GM21723 (cell line): ENCODE results near the gene OVOL1.

Source experiments
- ATAC-seq: cut with Tn5 transposase; IDR thresholded peaks from one replicate; pipeline ENCODE4 v1.9.1; 2021; ENCODE audit warnings: mild to moderate bottlenecking, moderate library complexity; ENCODE audit not compliant: unreplicated experiment

The OVOL1 gene

DNA sequence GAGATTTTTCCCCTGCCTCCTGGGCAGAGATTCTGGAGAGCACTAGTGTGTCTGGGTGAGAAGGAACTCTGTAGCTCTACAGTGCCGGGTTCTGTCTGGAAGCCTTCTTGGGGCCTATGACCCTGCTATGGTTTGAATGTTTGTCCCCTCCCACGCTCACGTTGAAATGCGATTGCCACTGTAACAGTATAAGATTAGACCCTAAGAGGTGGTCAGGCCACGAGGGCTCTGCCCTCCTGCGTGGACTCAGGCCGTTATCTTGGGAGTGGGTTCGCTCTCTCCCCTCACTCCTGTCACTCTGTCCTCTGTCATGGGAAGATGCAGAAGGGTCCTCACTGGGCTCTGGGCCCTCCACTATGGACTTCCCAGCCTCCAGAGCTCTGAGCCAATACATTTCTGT lies 9.6 kb upstream of the OVOL1 start:
- ATAC-seq = no peak

DNA sequence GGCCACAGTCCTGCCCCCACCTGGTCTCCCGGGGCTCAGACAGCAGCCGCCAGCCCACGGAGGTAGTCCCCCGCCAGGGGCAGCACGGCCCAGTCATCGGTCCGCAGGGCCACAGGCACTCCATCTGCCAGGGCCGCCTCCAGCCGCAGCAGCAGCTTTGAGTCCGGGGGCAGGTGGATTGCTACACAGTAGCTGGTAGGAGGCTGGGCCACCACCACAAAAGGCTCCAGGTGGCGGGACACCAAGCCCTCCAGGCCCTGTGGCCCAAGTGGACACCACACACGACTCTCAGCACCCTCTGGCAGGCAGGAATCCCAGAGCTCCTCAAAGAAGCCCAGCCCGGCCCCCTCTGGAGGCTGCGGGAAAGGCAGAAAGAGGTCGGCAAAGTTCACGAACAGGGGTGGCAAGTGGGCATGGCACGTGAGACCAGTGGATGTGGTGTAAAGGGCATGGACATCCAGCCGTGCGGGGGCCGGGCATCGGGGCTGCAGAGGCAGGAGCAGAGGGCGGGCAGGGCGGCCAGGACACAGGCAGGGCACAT lies 9.0 kb upstream of the OVOL1 start:
- no peak for ATAC-seq

GRCh38 chr11:65778431-65778900 lies 8.4 kb upstream of the OVOL1 start:
- ATAC-seq = no peak

DNA sequence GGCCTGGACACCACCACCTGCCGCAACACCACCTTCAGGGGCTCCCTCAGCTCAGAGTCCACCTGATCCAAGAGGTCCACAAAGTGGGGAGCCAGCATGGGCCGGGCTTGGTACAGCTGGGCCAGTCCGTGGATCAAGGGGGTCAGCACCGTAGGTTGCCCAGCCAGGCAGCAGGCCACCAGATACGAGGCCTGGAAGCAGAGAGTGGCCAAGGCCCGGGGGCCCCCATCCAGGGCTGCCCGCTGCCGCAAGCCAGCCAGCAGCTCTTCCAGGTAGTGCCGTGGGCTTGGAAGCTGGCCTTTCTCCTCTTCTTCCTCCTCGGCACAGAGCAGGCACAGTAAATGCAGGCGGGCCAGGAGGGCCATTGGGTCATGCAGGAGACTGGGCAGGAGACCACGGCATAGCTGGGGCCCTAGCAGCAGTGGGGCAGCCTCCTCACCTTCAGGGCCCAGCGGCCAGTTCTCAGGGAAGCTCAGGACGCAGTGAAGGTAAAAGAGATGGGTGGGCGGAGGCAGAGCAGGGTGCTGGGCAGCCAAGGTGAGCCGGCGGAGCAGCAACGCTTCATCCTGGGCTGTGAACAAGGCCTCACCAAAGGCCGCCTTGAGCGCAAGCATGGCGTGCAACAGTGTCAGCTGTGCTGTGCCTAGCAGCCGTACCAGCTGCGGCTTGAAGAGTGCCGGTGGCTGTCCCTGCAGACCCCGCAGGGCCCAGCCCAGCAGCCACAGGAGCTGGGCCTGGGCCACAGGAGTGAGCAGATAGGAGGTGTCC lies 7.8 kb upstream of the OVOL1 start:
- ATAC-seq = no peak

DNA sequence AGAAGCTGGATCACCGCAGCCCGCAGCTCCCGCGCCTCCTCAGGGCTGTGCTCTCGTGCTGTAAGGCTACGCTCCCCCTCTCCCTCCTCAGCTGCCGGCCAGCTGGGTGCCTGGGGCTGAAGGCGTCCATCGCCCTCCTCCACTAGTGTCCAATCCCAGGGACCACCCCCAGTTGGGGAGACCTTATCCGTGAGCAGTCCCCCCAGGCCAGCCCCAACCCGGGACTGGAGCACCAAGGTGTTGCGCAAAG lies 7.3 kb upstream of the OVOL1 start:
- no peak for ATAC-seq

DNA sequence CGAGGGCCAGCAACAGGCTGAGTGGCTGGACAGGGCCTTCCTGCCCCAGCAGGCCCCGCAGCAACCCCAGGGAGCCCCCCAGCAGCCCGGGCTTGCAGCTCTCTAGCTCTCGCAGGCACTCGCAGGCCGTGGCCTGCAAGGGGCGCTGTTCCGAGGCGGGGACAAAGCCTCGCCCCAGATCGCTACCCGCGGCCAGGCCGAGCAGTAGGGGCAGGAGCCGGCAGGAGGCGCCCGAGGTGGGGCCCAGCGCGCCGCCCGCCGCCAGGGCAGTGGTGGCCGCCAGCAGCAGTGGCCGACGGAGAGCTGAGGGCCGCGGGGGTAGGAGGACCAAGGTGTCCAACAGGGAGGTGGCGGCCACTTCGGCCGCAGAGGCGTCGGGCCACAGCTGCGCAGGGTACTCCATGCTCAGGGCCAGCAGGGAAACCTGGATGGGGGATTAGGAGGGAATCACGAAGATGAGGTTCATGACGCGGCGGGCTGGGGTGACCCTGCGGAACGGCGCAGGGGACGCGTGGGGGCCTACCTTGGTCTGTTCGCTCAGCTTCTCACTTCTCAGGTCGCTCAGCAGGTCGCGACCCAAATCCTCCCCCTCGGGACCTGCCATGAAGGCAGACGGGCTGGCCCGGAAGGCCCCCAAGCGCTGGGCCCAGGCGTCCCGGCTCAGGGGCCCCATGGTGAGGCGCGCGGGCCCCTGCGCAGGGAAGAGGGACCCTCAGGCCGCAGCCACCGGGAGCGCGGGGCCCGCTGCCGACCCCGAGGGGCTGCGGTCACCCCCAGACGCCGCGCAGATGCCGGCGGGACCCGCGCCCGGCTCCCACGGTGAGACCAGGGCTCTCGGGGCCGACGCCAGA lies 6.7 kb upstream of the OVOL1 start:
- peak; percentile 60 for ATAC-seq

- peak; percentile 64 for ATAC-seq
These were observed 6.1 kb upstream of the OVOL1 start, which contains the start of gene AP5B1 for GRCh38 chr11:65780770-65781151. TSS of gene AP5B1 (minus strand) at chr11:65780976. CDS start at chr11:65780591, 385 bp downstream.

DNA sequence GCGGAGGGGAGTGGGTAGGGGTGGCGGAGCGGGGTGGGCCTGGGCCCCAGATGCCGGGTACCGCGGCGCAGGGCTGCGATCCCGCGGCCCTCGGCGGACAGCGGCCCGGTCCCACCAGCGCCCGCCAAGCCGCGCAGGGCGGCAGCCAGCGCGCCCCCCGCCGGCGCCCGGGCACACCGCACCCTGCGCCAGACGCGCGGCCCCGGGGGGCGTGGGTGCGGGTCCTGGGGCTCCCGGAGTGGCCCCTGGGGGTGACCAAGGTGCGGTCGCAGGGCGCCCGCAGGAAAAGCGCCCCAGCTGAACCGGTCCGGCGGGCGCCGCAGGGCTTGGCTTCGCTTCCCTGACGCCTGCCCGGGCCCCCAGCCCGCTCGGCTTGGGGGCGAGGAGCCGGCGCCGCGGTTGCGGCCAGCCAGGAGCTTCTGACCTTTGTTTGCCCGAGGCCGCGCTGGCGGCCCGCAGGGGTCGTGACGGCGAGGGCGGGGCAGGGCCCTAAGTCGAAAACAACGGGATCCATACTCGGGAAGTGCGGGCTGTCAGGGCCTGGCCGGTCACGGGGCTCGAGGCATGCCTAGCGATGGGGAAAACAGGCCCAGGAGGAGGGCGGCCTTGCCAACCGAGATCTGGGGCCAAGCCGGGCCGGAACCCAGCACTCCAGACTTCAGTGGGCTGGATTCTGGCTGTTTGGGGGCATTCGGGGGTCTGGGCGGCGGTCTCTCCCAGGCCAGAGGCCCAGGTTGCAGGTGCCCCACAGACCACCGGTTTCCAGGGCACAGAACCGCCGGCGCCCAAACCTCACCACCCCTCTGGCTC lies 5.5 kb upstream of the OVOL1 start:
- peak; percentile 28 for ATAC-seq

- no peak for ATAC-seq
These were observed 4.7 kb upstream of the OVOL1 start for GRCh38 chr11:65781962-65782815.

GRCh38 chr11:65782816-65783228 lies 4.0 kb upstream of the OVOL1 start:
- no peak for ATAC-seq

DNA sequence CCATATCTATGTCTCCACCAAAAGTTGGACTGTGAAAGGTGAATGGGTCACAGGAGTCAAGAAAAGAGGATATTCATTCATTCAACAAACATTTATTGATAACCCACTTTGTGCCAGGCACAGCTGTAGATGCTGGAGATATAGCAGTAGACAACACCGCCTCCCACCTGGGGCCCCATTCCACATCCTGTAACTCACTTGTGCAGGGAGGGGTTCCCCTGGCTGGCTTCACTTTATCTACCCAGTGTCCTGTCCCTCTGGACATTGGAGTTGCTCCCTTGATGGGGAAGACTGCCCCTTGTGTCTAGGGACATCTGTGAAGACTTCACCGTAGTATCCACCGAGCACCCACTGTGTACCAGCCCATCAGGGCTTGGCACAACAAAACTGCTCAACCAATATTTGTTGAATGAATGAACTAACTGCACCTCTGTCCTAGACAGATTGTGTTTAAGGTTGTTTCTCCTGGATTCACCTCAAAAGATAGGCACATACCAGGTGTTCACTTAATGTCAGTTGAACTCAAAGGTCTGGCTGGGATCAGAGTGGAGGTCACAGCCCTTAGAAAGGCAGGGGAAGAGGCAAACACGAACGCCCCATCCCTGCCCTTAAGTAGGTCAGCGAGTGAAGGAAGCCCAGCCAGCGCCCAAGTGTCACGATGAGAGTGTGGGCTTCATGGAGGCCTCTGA lies 1.4 kb upstream of the OVOL1 start:
- ATAC-seq = no peak

DNA sequence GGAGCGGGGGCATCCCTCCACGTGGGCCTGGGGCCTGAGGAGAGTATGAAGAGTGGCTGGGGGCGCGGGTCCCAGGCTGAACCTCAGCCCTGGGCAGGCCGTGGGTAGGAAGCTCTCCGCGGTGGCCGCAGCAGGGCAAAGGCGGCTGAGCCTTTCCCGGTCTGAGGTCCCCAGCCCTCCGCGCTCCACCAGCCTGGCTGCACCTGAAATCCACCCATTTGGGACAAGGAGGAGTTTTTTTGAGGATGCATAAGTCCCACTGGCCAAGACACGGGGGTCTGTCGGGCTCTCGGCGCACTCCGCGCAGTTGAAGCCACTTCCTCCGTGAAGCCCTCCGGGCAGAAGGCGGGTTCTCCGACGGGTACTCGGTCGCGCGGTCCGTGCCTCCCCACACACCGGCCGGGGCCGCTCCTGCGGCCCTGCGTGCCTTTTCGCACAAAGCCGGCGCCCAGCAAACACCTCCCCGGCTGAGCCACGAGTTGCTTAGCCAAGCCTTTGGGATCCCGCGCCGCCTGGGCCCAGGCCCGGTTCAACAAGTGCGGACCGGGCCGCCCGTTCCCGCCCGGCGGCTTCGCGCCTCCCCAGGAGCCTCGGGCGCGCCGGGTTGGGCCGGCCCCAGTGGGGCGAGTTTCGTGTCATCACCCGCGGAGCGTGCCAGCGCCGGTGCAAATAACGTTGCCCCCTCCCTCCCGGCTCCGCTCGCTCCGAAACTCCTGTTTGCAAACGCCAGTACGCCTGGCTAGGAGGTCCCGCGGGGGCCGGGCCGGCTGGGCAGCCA lies 666 bp upstream of the OVOL1 start:
- no peak for ATAC-seq

GRCh38 chr11:65787649-65788622 lies 1.1 kb downstream of the OVOL1 start:
- no peak for ATAC-seq

GRCh38 chr11:65788821-65789220 lies 2.0 kb downstream of the OVOL1 start:
- ATAC-seq = no peak

- ATAC-seq = no peak
These were observed 2.6 kb downstream of the OVOL1 start for GRCh38 chr11:65789230-65790103.

DNA sequence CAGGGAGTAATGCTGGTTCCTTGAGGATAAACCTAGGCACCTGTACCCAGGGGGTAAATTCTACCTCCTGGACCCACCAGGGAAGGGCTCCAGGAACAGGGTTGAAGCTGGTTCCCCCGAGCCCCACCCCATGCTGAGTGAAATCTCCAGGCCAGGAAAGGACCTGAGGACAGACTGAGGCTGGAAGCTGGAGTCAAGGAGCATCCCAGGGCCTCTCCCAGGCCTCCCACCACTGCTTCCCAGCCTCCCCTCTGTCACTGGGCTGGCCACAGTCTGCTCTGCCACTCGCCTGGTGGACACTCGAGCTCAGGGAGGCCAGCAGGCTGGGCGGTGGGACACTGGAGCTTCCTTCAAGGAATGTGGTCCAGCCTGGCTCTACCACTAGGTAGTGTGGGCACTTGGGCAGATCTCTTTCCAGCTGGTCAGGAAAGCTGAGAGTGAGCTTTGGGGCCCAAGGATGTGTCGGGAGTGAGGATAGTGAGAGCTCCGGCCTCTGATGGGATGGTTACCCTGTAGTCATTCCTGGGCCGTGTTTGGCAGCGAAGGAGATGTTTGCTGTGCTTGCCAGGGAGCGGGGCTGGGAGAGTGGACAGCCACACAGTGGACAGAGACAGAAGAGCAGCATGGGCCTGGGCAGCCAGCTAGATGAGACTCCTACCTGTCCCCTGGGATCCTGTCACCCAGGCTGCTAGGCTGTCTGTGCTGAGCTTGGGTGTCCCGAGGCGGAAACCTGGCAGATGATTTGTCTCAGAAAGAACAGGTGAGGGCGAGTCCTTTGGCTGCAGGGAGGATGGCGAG lies 3.4 kb downstream of the OVOL1 start:
- no peak for ATAC-seq
